CD4-positive, alpha-beta T cell treated with Interferon alpha-2 for 1 hour (primary cell): ENCODE data around the gene DRD4.
A peak's percentile ranks its signal among the peaks of the same experiment; 100 is the strongest.

ENCODE experiments used
- DNase-seq, 2 donors: peaks; one replicate each; pipeline ENCODE4 v3.0.0-alpha.2; 2020 to 2022

Gene DRD4

DNA sequence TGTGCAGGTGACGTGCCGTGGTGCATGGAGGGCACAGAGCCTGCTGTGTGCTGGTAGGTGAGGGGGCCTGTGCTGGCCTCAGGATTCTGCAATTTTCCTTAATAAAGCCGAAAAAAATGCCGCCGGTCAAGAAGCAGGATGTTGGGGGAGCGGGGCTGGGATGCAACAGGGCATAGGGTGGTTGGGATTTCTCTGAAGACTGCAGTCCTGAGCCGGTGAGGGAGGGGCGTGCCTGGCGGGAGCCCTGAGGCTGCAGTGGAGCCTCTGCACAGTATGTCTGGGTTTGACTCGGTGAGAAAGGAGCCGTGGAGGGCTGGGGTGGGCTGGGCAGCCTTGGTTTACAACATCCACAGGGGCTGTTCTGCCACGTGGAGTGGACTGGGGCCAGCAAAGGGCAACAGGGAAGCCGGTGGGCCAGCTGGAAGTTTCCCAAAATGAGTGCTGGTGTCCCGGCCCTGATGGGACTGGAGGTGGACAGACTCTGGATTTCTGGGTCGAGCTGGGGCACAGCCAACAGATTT is 13.7 kb upstream of the DRD4 start:
- DNase-seq, result no peak

DNA sequence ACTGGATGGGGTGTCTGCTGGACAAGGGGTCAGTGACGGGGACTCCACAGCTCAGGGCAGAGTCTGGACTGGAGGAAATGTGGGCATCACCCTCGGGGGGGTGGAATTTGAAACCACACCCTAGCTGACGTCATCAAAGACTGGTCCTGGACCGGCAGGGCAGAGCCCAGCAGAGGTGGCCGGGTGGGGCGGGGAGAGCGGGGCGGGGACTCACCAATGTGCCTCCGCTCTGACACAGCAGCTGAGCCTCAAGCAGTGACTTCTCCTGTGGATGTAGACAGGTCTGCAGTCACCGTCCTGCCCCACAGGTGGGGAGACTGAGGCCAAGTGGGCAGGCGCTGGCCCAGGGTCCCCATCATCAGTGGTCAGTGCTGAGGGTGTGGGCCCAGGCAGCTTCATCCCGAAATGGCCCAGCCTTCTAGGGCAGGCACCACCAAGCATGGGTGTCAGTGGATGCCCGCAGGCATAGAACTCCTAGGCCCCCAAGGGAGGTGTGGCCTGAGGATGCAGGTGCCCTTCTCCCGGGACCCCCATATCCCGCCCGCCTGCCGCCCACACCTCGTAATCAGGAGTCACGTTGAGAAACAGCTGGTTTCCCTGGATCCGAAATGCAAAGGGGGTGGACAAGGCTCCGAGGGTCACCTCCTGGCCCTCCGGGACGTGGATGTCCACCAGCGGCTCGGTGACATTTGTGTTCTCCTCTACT is 12.9 kb upstream of the DRD4 start:
- no peak for DNase-seq

DNA sequence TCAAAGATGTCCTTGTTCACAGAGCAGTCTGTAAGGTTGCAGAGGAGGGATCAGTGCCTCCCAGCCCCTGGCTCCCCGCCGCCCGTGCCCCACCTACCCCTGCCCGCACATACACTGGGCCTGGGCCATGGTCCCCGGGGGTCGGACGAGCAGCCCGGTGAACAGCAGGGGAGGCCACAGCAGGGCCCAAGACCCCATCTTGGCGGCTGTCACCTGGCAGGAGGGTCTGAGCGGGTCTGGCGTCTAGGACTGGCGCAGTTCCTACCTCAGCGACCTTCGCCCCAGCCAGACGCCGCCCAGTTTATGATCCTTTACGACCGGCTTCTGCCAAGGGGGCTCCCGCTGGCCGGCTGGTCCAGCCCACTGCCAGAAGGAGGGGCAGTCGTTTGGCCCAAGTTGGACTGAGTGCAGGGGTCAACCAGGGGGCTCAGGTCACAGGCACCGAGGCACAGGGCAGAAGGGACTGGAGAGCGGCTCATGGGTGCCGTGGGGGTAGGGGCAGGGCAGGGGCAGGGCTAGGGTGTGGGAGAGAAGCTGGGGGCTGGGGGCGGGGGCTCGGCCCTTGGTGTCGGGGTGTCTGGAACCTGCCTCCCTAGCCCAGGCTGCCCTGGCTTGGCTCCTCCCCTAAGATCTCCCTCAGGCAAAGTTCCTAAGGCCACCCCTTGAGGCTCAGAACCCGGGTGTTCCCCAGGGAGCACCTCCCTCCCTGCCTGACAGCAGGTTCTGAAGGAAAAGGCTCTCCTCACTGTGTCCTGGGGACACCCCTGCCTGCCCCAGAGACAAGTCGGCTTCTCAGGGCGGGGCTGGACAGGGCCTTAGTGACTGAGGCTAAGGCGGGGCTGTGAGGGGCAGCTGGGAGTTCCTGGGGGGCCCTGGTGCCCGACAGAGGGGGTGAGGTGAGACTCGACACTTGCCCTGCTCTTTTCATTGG is 12.1 kb upstream of the DRD4 start, which contains the start of gene CDHR5:
Gene CDHR5 (minus strand): TSS at position 251 of the 931 bp plus-strand sequence. CDS start 53 bp downstream, at position 198.
- DNase-seq, result no peak

DNA sequence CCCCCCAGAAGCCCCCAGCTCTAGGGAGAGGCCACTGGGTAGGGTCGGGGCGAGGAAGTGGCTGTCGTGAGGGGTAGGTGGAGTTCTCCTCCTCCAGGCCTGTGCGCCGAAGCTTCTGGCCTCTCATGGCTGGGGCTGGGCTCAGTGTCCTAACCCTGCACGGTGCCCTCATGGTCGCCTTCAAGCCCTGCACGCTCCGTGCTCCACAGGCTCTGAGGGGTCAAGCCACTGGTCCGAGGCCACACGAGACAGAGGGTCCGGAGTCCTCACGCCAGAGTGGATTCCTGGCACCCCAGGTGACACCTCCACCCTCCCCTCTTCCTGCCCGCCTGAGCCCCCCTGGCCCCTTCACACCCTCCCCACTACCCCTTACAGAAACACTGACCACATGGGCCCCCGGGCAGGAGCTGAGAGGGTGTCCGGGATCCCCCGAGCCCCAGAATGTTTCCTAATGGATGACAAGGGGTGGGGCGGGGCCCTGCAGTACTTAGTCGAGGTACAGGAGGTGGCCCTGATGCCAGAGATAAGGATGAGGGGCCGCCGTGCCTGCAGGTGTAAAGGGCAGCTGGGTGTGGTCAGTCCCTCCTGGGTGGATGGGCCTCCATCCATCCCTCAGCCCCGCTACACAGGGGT is 11.3 kb upstream of the DRD4 start:
- DNase-seq, result no peak

DNA sequence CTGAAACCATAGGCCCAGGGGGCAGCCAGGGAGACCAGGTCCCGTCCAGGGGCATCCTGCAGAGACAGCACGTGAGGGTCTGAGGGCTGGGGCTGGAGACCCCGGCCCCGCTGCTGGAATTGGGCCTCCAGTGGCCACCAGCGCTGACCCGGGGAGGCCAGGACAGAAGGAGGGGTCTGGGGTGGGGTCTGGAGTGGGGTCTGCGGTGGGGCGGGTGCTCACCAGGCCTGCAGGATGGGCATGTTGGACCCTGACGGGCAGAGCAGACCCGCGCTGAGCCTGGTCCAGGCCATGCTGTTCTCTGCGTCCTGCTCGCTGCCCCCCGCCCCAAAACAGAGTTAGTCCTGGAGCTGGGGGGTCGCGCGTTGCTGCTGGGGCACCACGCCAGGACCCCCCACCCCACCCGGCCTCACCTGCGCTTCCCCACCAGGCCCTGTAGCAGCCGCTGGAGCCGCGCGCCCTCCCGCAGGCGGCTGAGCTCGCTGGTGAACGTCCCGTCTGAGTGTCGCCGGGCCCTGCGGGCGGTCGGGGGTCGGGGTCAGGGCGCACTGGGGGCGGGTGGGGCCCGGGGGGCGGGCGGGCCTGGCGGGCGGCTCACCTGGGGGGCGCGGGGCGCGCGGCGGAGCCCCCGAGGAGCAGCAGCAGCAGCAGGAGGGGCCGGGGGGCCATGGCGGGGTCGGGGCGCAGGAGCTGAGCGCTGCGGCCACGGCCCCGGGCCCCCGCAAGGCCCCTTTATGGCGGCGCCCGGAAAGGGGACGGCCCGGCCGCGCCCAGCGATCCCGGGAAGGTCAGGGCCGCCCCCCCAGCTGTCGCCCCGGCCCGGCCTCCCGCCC is 10.4 kb upstream of the DRD4 start, which contains the start of gene SCT:
Gene SCT (minus strand): TSS at position 707 of the 833 bp plus-strand sequence. CDS start 38 bp downstream, at position 669.
- DNase-seq, result no peak

DNA sequence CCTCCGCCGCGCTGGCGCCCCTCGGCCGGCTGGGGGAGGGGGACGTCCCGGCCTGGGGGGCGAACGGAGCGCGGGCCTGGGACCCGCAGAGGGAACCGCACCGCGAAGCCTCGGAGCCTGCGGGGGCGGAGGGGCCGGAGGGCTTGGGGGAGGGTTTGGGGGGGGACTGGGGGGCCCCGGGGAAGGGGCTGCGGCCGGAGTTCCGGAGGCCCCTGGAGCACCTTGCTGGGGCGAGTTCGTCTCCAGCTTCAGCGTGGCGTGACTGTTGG is 9.8 kb upstream of the DRD4 start:
- DNase-seq, result no peak

DNA sequence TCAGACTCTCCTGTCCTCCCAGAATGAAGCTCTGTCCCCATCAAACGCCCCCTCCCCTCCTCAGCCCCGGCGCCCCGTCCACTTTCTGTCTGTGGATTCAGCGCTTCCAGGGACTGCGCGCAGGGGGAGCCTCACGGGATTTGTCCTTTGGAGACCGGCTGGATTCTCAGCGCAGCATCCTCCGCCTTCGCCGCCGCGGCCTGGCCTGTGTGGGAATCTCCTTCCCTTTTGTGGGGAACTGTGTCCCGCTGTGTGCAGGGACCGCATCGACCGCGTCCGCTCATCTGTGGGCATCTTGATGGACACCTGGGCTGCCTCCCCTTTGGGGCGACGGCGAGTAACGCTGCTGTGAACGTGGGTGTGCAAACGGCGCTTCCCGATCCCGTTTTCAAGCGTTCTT is 9.0 kb upstream of the DRD4 start:
- no peak for DNase-seq

DNA sequence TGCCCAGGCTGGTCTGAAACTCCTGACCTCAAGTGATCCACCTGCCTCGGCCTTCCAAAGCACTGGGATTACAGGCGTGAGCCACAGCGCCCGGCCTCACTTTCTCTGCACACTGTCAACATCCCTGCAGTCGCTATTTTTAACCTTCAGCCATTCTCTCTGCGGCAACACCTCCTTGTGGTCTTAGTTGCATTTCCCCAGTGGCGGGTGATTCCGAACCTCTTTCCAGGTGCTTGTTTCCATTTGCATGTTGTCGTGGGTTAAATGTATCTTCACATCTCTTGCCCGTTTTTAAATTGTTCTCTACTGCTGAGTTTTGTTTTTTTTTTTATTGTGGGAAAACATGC is 7.9 kb upstream of the DRD4 start:
- peak; percentile 33 to 59 for DNase-seq

DNA sequence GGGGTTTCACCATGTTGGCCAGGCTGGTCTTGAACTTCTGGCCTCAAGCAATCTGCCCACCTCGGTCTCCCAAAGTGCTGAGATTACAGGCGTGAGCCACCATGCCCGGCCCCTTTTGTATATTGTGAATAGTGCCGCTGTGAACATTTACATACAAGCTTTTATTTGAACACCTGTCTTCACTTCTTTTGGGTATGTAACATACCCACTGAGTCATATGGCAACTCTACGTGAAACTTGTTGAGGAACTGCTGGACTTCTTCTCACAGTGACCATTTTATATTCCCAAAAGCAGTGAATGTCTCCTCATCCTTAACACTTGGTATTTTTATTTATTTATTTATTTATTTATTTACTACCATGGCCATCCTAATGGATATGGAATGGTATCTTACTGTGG is 6.2 kb upstream of the DRD4 start:
- DNase-seq, result no peak

DNA sequence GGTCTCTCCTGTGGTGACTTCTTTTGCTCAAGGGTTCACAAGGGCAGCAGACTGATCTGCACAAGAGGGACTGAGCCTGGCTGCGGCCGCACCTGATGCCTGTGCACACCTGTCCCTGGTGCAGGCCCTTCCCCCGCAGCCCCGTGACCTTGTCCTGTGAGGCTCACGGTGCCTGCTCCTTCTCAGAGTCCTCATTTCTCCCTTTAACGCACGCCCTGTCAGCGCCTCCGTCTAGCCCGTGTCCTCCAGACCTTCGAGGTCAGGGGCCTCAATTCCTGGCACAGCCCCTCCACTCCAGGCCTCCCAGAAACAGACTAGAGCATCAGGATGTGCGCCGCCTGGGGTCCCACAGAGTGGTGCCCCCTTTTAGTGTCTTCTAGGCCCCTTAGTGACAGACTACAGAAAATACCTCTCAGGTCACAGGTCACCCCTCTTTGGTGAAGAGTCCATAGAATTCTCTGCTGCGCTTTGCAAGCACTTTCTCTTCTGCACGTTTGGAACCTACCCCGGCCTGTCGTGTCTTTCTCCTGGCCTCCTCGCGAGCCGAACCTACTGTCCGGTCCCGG is 1.0 kb upstream of the DRD4 start:
- DNase-seq, result no peak

DNA sequence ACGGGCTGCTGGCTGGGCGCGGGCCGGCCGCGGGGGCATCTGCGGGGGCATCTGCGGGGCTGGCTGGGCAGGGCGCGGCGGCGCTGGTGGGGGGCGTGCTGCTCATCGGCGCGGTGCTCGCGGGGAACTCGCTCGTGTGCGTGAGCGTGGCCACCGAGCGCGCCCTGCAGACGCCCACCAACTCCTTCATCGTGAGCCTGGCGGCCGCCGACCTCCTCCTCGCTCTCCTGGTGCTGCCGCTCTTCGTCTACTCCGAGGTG is 194 bp downstream of the DRD4 start:
- DNase-seq, result no peak

DNA sequence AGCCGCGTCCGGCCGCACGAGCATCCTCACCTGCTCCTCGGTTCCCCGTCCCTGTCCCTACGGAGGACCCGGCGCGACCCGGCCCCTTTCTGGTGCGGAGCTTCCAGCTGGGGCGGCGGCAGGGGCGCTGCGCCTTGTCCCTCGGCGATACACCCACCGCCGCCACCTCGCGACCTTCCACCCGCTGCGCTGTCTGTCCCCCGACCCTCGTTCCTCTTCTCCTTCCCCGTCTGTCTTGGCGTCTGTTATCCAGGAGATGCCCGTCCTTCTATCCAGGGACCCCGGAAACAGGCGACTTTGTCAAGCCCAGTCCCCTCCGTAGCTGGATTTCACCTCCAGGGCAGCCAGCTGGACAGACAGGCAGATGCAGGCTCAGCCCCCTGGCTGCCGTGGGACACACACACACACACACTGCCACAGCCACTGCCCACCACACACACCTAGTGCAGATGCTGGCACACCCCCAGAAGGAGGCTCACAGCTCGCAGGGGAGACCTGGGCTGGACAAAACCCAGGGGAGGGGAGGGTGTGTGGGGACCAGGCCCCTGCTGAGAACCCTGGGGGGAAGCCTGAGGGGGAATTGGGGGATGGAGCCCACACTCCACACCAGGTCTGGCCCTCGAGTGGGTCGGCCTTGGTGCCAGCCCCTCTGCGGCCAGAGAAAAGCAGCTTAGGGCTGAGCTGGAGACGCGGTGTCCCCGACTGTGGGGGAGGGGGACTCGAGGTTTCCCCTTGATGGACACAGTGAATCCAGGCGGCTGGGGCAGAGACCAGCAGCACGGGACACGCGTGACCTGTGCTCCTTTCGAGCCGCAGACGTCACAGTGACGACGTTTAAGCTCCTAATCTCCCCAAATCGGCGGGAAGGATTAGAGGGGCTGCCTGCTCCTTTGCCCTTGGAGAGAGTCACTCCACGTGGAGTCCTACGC is 788 bp downstream of the DRD4 start:
- DNase-seq, result no peak

DNA sequence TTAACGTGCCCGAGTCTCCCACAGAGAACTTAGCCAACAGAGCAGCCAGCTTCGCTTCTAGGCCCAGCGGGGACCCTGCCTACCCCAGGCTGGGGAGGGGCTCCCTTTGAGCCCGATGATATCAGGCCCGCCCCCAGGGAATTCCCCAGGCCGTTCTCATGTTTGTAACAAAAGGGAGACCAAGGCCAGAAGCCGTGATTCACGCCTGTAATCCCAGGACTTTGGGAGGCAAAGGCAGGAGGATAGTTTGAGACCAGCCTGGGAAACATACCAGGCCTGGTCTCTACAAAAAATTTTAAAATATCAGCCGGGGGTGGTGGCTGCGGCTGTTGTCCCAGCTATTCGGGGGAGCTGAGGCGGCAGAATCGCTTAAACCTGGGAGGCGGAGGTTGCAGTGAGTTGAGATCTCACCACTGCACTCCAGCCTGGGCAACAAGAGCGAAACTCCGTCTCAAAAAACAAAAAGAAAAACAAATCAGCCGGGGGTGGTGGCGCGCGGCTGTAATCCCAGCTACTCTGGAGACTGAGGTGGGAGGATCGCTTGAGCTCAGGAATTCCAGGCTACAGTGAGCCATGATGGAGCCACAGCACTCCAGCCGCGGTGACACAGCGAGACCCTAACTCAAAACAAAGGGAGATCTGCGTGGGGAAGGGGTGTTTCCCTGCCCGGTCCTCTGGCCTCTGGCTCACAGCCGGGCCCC is 1.7 kb downstream of the DRD4 start:
- no peak for DNase-seq

DNA sequence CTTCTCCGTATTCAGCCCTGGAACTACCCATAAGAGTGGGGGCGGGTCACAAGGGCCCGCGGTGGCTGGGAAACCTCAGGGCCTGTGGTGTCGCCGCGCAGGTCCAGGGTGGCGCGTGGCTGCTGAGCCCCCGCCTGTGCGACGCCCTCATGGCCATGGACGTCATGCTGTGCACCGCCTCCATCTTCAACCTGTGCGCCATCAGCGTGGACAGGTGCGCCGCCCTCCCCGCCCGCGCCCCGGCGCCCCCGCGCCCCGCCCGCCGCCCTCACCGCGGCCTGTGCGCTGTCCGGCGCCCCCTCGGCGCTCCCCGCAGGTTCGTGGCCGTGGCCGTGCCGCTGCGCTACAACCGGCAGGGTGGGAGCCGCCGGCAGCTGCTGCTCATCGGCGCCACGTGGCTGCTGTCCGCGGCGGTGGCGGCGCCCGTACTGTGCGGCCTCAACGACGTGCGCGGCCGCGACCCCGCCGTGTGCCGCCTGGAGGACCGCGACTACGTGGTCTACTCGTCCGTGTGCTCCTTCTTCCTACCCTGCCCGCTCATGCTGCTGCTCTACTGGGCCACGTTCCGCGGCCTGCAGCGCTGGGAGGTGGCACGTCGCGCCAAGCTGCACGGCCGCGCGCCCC is 2.4 kb downstream of the DRD4 start:
- DNase-seq, result no peak

DNA sequence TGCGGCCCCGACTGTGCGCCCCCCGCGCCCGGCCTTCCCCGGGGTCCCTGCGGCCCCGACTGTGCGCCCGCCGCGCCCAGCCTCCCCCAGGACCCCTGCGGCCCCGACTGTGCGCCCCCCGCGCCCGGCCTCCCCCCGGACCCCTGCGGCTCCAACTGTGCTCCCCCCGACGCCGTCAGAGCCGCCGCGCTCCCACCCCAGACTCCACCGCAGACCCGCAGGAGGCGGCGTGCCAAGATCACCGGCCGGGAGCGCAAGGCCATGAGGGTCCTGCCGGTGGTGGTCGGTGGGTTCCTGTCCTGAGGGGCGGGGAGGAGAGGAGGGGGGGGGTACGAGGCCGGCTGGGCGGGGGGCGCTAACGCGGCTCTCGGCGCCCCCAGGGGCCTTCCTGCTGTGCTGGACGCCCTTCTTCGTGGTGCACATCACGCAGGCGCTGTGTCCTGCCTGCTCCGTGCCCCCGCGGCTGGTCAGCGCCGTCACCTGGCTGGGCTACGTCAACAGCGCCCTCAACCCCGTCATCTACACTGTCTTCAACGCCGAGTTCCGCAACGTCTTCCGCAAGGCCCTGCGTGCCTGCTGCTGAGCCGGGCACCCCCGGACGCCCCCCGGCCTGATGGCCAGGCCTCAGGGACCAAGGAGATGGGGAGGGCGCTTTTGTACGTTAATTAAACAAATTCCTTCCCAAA is 3.1 kb downstream of the DRD4 start:
- DNase-seq, result peak in 1 of 2 donors; percentile 30

DNA sequence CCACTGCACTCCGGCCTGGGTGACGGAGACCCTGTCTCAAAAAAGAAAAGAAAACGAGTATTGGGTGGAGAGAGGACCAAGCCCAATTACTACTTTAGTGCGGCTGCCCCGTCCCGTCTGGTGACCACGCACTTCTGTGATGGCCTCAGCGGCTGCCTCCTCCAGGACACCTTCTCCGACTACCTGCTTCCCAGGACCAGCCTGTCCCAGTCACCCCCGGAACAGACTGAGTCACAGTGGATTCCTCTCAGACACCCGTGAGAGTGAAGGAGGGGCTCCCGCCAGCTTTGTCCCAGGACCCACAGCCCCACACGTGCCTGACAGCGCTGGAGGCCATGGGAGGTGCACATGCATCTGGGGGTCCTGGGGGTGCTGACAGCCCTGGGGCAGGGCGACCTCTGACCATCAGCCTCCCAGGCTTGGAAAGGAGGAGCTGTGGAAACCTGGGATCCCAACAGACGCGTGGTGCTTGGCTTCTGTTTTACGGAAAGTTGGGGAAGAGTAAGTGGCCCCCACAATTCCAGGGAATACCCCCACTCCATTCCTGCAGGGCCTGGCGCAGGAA is 4.8 kb downstream of the DRD4 start:
- DNase-seq, result no peak

DNA sequence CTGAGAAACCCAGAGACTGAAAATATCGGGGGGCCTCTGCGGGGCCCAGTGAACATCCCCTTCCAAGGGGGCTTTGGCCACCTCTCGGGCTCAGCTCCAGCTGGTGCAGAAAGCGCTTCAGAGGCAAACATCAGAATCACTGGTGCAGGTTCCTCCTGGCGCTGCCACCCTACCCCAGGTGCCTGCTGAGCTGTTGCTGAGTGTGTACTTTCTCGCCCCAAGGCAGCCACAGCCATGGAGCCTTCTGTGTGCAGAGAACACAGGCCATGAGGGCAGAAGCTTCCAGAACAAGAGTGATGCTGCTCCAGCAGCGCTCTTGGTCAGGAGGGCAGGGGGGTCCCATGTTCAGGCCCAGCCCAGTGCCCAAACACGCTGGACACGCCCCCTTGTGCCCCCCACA is 6.3 kb downstream of the DRD4 start:
- DNase-seq, result no peak

DNA sequence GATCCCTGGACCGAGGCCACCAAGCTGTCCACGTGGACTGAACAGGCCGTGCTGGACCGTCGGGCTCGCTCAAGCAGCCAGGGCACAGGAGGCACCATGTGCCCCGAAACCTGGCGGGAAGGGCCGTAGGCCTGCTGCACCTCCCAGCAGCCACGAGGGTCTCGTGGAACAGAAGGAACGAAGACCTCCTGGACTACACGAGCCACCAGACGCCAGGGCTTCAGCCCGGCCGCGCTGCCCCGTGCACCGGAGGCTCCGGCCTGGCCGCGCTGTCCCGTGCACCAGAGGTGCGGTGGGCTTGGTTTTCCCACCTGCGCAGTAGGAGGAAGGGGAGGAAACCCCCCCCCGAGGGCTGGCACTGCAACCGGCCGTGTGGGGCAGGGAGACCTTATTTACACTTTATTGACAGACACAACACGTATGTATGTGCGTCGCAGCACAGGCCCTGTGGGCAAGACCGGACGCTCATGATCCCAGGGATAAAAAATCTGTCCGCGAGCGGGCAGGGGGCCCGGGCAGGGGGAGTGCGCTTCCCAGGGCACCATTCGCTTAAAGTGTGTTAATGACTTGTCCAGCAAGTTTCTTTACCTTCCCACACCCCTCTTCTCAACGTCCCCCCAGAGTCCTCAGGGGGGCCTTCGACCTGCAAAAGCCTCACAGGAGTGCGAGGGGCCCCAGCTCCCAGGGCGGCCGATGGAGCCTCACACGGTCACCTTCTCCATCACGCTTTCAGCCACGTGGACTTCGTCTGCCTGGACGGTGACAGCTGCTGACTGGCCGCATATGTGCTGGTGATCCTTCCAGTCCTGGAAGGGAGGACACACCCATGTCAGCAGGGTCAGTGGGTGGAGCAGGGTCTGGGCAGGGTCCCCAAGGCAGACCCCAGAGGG is 7.0 kb downstream of the DRD4 start:
- no peak for DNase-seq
